IMR-90 (cell line): ENCODE data around the gene IFNG. TPM values are rescaled to one million over a fixed set of nuclear protein-coding genes. Genes with fewer than 3 reads are reported as not detected.

Source experiments
- ATAC-seq: fragments of 200-7000 bp; cut with Tn5 transposase; 2 replicates; pipeline ENCODE4 v1.9.1; 2020; ENCODE audit warnings: low read depth, mild to moderate bottlenecking, moderate library complexity
- BruUV-seq: library from RNA; stranded (reverse); fragments of 400-500 nt; replicated peaks from 2 replicates; lab custom pipeline; 2021; lab: Mats Ljungman, UMichigan
- CTCF ChIA-PET: fragments of 300-600 bp; formaldehyde crosslinking; extraction: SDS; loops from one replicate; lab custom pipeline; 2021; ENCODE audit warnings: antibody characterized with exemption; lab: Yijun Ruan, JAX
- POLR2A ChIA-PET: fragments of 300-600 bp; sonication (Branson Sonifier 250); formaldehyde crosslinking; loops from one replicate; lab custom pipeline; 2022; ENCODE audit warnings: antibody characterized with exemption; ENCODE audit not compliant: unreplicated experiment; lab: Charles Lee
- DNase-seq: peaks from one replicate; pipeline ENCODE4 v3.0.0; 2013
- H2AFZ ChIP-seq: replicated peaks from 2 replicates; pipeline ENCODE3; 2013; ENCODE audit warnings: low read length, mild to moderate bottlenecking; ENCODE audit not compliant: poor library complexity
- H2AK5ac ChIP-seq: 2 replicates; pipeline ENCODE4 v1.6.1; 2013; ENCODE audit warnings: low read depth, low read length, inconsistent platforms
- H2AK9ac ChIP-seq: replicated peaks from 2 replicates; pipeline ENCODE3; 2013; ENCODE audit warnings: mild to moderate bottlenecking, low read depth, low read length, moderate library complexity; ENCODE audit not compliant: poor library complexity
- H2BK120ac ChIP-seq: 2 replicates; pipeline ENCODE4 v1.6.1; 2013; ENCODE audit warnings: low read depth, low read length, inconsistent platforms
- H2BK15ac ChIP-seq: 3 replicates; pipeline ENCODE4 v1.6.1; 2013; ENCODE audit warnings: low read depth, low read length, inconsistent platforms
- H2BK20ac ChIP-seq: 2 replicates; pipeline ENCODE4 v1.6.1; 2013; ENCODE audit warnings: low read depth, mild to moderate bottlenecking, inconsistent platforms, low read length, moderate library complexity
- H2BK5ac ChIP-seq: 2 replicates; pipeline ENCODE4 v1.6.1; 2013; ENCODE audit warnings: mild to moderate bottlenecking, low read depth, low read length, inconsistent platforms; ENCODE audit not compliant: poor library complexity, severe bottlenecking
- H3K14ac ChIP-seq: replicated peaks from 2 replicates; pipeline ENCODE4 v1.6.1; 2013; ENCODE audit warnings: low read depth, low read length, inconsistent platforms
- H3K18ac ChIP-seq: 2 replicates; pipeline ENCODE4 v1.6.1; 2013; ENCODE audit warnings: low read depth, low read length, control low read depth
- H3K23ac ChIP-seq: 2 replicates; pipeline ENCODE4 v1.6.1; 2013; ENCODE audit warnings: low read depth, low read length, inconsistent platforms
- H3K27ac ChIP-seq: 2 replicates; pipeline ENCODE4 v1.5.1; 2013; ENCODE audit warnings: mild to moderate bottlenecking, control low read depth, low read length; ENCODE audit not compliant: insufficient read depth
- H3K27me3 ChIP-seq: 2 replicates; pipeline ENCODE4 v1.6.1; 2013; ENCODE audit warnings: low read length; ENCODE audit not compliant: control insufficient read depth, insufficient read depth
- H3K36me3 ChIP-seq: 2 replicates; pipeline ENCODE4 v1.6.1; 2013; ENCODE audit warnings: low read length, mixed read lengths; ENCODE audit not compliant: control insufficient read depth, insufficient read depth
- H3K4ac ChIP-seq: 2 replicates; pipeline ENCODE4 v1.6.1; 2013; ENCODE audit warnings: low read depth, low read length, inconsistent platforms
- H3K4me1 ChIP-seq: 2 replicates; pipeline ENCODE4 v1.6.1; 2013; ENCODE audit warnings: low read length, mixed read lengths; ENCODE audit not compliant: control insufficient read depth, insufficient read depth
- H3K4me2 ChIP-seq: 2 replicates; pipeline ENCODE4 v1.6.1; 2013; ENCODE audit warnings: low read depth, mild to moderate bottlenecking, control low read depth, low read length, moderate library complexity
- H3K4me3 ChIP-seq: 2 replicates; pipeline ENCODE4 v1.5.1; 2013; ENCODE audit warnings: low read depth, mild to moderate bottlenecking, control low read depth, low read length, moderate library complexity; ENCODE audit not compliant: insufficient read depth
- H3K56ac ChIP-seq: 2 replicates; pipeline ENCODE4 v1.6.1; 2013; ENCODE audit warnings: low read length, inconsistent platforms; ENCODE audit not compliant: insufficient read depth; ENCODE audit errors: extremely low read depth
- H3K79me1 ChIP-seq, 2 experiments: 2 replicates each; pipeline ENCODE4 v1.6.1; 2013; ENCODE audit warnings: low read length in 2 of 2, inconsistent platforms in 1 of 2, low read depth in 1 of 2
- H3K9ac ChIP-seq: 2 replicates; pipeline ENCODE4 v1.6.1; 2013; ENCODE audit warnings: low read depth, low read length, control low read depth
- H3K9me1 ChIP-seq: 2 replicates; pipeline ENCODE4 v1.6.1; 2013; ENCODE audit warnings: low read length, inconsistent platforms; ENCODE audit not compliant: insufficient read depth
- H3K9me3 ChIP-seq: 2 replicates; pipeline ENCODE4 v1.6.1; 2013; ENCODE audit warnings: low read length; ENCODE audit not compliant: control insufficient read depth, insufficient read depth
- H4K20me1 ChIP-seq: 2 replicates; pipeline ENCODE4 v1.6.1; 2013; ENCODE audit warnings: low read length, inconsistent platforms; ENCODE audit not compliant: insufficient read depth
- H4K5ac ChIP-seq: 2 replicates; pipeline ENCODE4 v1.6.1; 2013; ENCODE audit warnings: mild to moderate bottlenecking, low read depth, low read length, control low read depth
- H4K8ac ChIP-seq, 2 experiments: 2 replicates each; pipeline ENCODE4 v1.6.1; 2013; ENCODE audit warnings: low read depth in 2 of 2, low read length in 2 of 2, control low read depth in 1 of 2, inconsistent platforms in 1 of 2
- H4K91ac ChIP-seq: 2 replicates; pipeline ENCODE4 v1.6.1; 2013; ENCODE audit warnings: low read depth, low read length, inconsistent platforms; ENCODE audit not compliant: insufficient read depth
- BHLHE40 ChIP-seq: fragments of 150-350 bp; IDR thresholded peaks from 2 replicates; pipeline ENCODE4 v1.6.1; 2016; ENCODE audit warnings: mild to moderate bottlenecking, low read depth, low read length
- CEBPB ChIP-seq: IDR thresholded peaks from 2 replicates; pipeline ENCODE4 v1.6.1; 2012; ENCODE audit warnings: low read depth, low read length, improper control_type of control experiment
- CHD1 ChIP-seq: IDR thresholded peaks from 2 replicates; pipeline ENCODE4 v1.6.1; 2012; ENCODE audit warnings: low read depth, low read length, improper control_type of control experiment
- FOS ChIP-seq: fragments of 150-350 bp; IDR thresholded peaks from 2 replicates; pipeline ENCODE4 v1.6.1; 2016; ENCODE audit warnings: low read depth, low read length
- MAFK ChIP-seq: IDR thresholded peaks from 2 replicates; pipeline ENCODE4 v1.6.1; 2012; ENCODE audit warnings: low read depth, low read length, improper control_type of control experiment
- MAZ ChIP-seq: IDR thresholded peaks from 2 replicates; pipeline ENCODE4 v1.6.1; 2012; ENCODE audit warnings: low read depth, mild to moderate bottlenecking, low read length, improper control_type of control experiment, moderate library complexity, borderline replicate concordance
- MXI1 ChIP-seq: IDR thresholded peaks from 2 replicates; pipeline ENCODE4 v1.6.1; 2012; ENCODE audit warnings: low read depth, mild to moderate bottlenecking, low read length, moderate library complexity, borderline replicate concordance
- NFE2L2 ChIP-seq: fragments of 150-350 bp; IDR thresholded peaks from 2 replicates; pipeline ENCODE4 v1.6.1; 2016; ENCODE audit warnings: low read depth, mild to moderate bottlenecking, low read length
- POLR2A ChIP-seq: IDR thresholded peaks from 2 replicates; pipeline ENCODE4 v1.6.1; 2012; ENCODE audit warnings: mild to moderate bottlenecking, low read depth, low read length
- RAD21 ChIP-seq: IDR thresholded peaks from 2 replicates; pipeline ENCODE4 v1.6.1; 2012; ENCODE audit warnings: low read length, improper control_type of control experiment
- RCOR1 ChIP-seq: IDR thresholded peaks from 2 replicates; pipeline ENCODE4 v1.6.1; 2012; ENCODE audit warnings: mild to moderate bottlenecking, low read length, improper control_type of control experiment; ENCODE audit not compliant: insufficient replicate concordance
- RFX5 ChIP-seq: IDR thresholded peaks from 2 replicates; pipeline ENCODE4 v1.8.0; 2012; ENCODE audit warnings: low read depth, mild to moderate bottlenecking, low read length, moderate library complexity
- SMC3 ChIP-seq: fragments of 150-350 bp; IDR thresholded peaks from 2 replicates; pipeline ENCODE4 v1.6.1; 2016; ENCODE audit warnings: low read depth, mild to moderate bottlenecking, antibody characterized with exemption, low read length, moderate library complexity
- WGBS, 2 experiments: methylation state at CpG; one replicate each; pipeline versions ENCODE4 v1.1.5 to v1.1.7; 2013; ENCODE audit warnings: missing lambda C conversion rate in 2 of 2; ENCODE audit not compliant: insufficient read length in 1 of 2; ENCODE audit errors: extremely low coverage in 2 of 2; 5-methylcytosine and 5-hydroxymethylcytosine counted together
- dilution Hi-C: fragments of 300-500 bp; cut with HindIII; formaldehyde crosslinking; loops from one replicate; pipeline ENCODE4 v1.14.3; 2018; ENCODE audit warnings: low sequenced_read_pairs; ENCODE audit not compliant: unreplicated experiment
- in situ Hi-C: fragments of 300-500 bp; cut with MboI; formaldehyde crosslinking; loops from 3 replicates; pipeline ENCODE4 v1.14.3; 2019; ENCODE audit warnings: low sequenced_read_pairs, inconsistent platforms, mixed read lengths
- intact Hi-C: fragments of 100-400 bp; cut with micrococcal nuclease; formaldehyde crosslinking; loops from 2 replicates; pipeline ENCODE4 v1.10.0; 2022
- polyA plus RNA-seq, 3 experiments: library from polyadenylated mRNA; depleted of rRNA; stranded (reverse); fragments of >200 nt; gene quantifications; 2 replicates each; pipeline ENCODE4 v1.2.3, GENCODE V29; 2012; ENCODE audit warnings: low replicate concordance in 1 of 3
- total RNA-seq: library from RNA; depleted of rRNA; stranded (reverse); fragments of >200 nt; gene quantifications from 2 replicates; pipeline ENCODE4 v1.2.3, GENCODE V29; 2012
- TF ChIP-seq, protein P1 (sequence below): fragments of 150-350 bp; IDR thresholded peaks from 2 replicates; pipeline ENCODE4 v1.6.1; 2016; ENCODE audit warnings: low read depth, mild to moderate bottlenecking, low read length, moderate library complexity, borderline replicate concordance
- TF ChIP-seq, protein P2 (sequence below): conservative IDR thresholded peaks from 2 replicates; pipeline ENCODE4 v1.5.1; 2012; ENCODE audit warnings: mild to moderate bottlenecking, low read depth, low read length, improper control_type of control experiment
- TF ChIP-seq, protein P3 (sequence below): fragments of 150-350 bp; IDR thresholded peaks from 2 replicates; pipeline ENCODE4 v1.6.1; 2017; ENCODE audit warnings: mild to moderate bottlenecking, antibody characterized with exemption, low read length, low read depth

IFNG gene
- total and polyA plus RNA-seq, 2 of the 4 experiments (the other 2 are of a cell fraction) = not detected

DNA sequence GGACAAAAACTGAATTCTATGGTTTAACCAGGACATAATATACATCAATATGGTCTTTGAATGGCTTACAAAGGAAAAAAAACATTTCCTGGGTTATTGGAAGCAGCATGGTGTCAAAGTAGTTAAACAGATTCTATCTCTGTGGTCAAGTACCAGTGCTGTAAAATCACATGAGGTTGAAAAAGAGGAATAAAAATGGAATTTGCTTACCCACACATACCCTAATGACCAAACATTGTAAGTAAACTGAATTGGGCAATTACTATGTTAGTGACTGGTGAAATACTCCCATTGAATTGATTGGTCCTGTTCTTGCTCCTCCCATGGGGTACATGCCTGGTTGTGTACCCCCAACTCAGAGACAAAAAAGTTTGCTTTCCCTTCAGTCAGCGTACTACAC is 19.6 kb downstream of the IFNG start:
- Histone ChIP-seq H2AK5ac (no peak overlapping the region), H3K9me3 (no peaks in the 10 kb centered on the region), H3K18ac (no peak overlapping the region), H3K4ac (no peak overlapping the region), H4K20me1 (no peaks in the 10 kb centered on the region), H3K36me3 (no peaks in the 10 kb centered on the region), H4K5ac (no peak overlapping the region), H4K8ac (no peak overlapping the region), H3K14ac (no peak overlapping the region), H4K91ac (no peak overlapping the region), H2BK20ac (no peak overlapping the region), H3K27ac (no peak overlapping the region), H2AFZ (no peak overlapping the region), H2BK5ac (no peak overlapping the region), H3K4me2 (no peak overlapping the region), H3K9me1 (no peaks in the 10 kb centered on the region), H3K56ac (no peak overlapping the region), H3K27me3 (no peaks in the 10 kb centered on the region; the same call in 1 of the 2 replicates), H2AK9ac (no peak overlapping the region), H3K79me1 (no peaks in the 10 kb centered on the region), H3K4me1 (no peaks in the 10 kb centered on the region), H2BK120ac (no peak overlapping the region), H3K23ac (no peak overlapping the region), H3K4me3 (no peak overlapping the region), H2BK15ac (no peak overlapping the region), H3K9ac (no peak overlapping the region)
- TF ChIP-seq CEBPB (no peak), CHD1 (no peak), MXI1 (no peak), RCOR1 (no peak), RAD21 (no peak), MAFK (no peak), SMC3 (no peak), MAZ (no peak), FOS (no peak), POLR2A (no peak), RFX5 (no peak), BHLHE40 (no peak), NFE2L2 (no peak)
- TF ChIP-seq, protein P1, sequence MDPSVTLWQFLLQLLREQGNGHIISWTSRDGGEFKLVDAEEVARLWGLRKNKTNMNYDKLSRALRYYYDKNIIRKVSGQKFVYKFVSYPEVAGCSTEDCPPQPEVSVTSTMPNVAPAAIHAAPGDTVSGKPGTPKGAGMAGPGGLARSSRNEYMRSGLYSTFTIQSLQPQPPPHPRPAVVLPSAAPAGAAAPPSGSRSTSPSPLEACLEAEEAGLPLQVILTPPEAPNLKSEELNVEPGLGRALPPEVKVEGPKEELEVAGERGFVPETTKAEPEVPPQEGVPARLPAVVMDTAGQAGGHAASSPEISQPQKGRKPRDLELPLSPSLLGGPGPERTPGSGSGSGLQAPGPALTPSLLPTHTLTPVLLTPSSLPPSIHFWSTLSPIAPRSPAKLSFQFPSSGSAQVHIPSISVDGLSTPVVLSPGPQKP = no peak
- TF ChIP-seq, protein P2, sequence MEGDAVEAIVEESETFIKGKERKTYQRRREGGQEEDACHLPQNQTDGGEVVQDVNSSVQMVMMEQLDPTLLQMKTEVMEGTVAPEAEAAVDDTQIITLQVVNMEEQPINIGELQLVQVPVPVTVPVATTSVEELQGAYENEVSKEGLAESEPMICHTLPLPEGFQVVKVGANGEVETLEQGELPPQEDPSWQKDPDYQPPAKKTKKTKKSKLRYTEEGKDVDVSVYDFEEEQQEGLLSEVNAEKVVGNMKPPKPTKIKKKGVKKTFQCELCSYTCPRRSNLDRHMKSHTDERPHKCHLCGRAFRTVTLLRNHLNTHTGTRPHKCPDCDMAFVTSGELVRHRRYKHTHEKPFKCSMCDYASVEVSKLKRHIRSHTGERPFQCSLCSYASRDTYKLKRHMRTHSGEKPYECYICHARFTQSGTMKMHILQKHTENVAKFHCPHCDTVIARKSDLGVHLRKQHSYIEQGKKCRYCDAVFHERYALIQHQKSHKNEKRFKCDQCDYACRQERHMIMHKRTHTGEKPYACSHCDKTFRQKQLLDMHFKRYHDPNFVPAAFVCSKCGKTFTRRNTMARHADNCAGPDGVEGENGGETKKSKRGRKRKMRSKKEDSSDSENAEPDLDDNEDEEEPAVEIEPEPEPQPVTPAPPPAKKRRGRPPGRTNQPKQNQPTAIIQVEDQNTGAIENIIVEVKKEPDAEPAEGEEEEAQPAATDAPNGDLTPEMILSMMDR = no peak
- TF ChIP-seq, protein P3, sequence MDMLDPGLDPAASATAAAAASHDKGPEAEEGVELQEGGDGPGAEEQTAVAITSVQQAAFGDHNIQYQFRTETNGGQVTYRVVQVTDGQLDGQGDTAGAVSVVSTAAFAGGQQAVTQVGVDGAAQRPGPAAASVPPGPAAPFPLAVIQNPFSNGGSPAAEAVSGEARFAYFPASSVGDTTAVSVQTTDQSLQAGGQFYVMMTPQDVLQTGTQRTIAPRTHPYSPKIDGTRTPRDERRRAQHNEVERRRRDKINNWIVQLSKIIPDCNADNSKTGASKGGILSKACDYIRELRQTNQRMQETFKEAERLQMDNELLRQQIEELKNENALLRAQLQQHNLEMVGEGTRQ = no peak
- no CpG with 5 or more reads among the region's 1 CpG for WGBS, 2 experiments
- no peak for DNase-seq
- ChIA-PET CTCF (no interaction called here), POLR2A (no interaction called here)
- dilution Hi-C loops = no loop called here
- in situ Hi-C loops = no loop called here
- intact Hi-C loops = loop anchor here (5.0 kb wide), 1 partner anchor 1703 kb away; no protein-coding TSS in a partner anchor
- ATAC-seq = no peak
- no TSS peak for BruUV-seq
